ENCODE measurements around the gene CDK14. TPM values are rescaled to one million over a fixed set of nuclear protein-coding genes. Genes with fewer than 3 reads are reported as not detected.

Gene CDK14
- total RNA-seq, 4 donors from 2014 or later: 1.1 to 12.7 (median 5.8) TPM

- no peak overlapping the region for H3K4me3 ChIP-seq (ENCODE audit: low read depth, poor library complexity, severe bottlenecking)
- no peak for DNase-seq (ENCODE audit: low spot score in 2 of 2)
- TF ChIP-seq POLR2A (IDR thresholded peaks at IDR 0.05) (no peak), CTCF (IDR thresholded peaks at IDR 0.05) (no peak)
- 43 to 67% methylated on average over 1 of the region's 1 CpG for WGBS, 2 donors
- intact Hi-C loops (cut with DNase I; ENCODE audit: low total_unique reads): no loop called here
Observed at GRCh38 chr7:91045606-91046005, 449.5 kb downstream of the CDK14 start.

- DNase-seq (ENCODE audit: low spot score in 2 of 2): no peak
- no peak overlapping the region for H3K4me3 ChIP-seq (ENCODE audit: low read depth, poor library complexity, severe bottlenecking)
- TF ChIP-seq CTCF (IDR thresholded peaks at IDR 0.05): no peak
- no peak for TF ChIP-seq POLR2A (IDR thresholded peaks at IDR 0.05)
- intact Hi-C loops (cut with DNase I; ENCODE audit: low total_unique reads): no loop called here
- WGBS, 2 donors: 47 to 56% methylated on average over 2 of the region's 2 CpGs
Observed at GRCh38 chr7:91046322-91047089, 450.4 kb downstream of the CDK14 start.

- TF ChIP-seq POLR2A (IDR thresholded peaks at IDR 0.05) (no peak), CTCF (IDR thresholded peaks at IDR 0.05) (no peak)
- no peak for DNase-seq (ENCODE audit: low spot score in 2 of 2)
- H3K4me3 ChIP-seq (ENCODE audit: low read depth, poor library complexity, severe bottlenecking): no peak overlapping the region
- intact Hi-C loops (cut with DNase I; ENCODE audit: low total_unique reads): no loop called here
- WGBS, 2 donors: 83 to 93% methylated on average over 2 of the region's 2 CpGs
Observed at GRCh38 chr7:91047636-91048035, 451.5 kb downstream of the CDK14 start.

- TF ChIP-seq CTCF (IDR thresholded peaks at IDR 0.05) (no peak), POLR2A (IDR thresholded peaks at IDR 0.05) (no peak)
- DNase-seq (ENCODE audit: low spot score in 2 of 2): no peak
- intact Hi-C loops (cut with DNase I; ENCODE audit: low total_unique reads): no loop called here
- WGBS, 2 donors: 71 to 79% methylated on average over 2 of the region's 2 CpGs
- no peak overlapping the region for H3K4me3 ChIP-seq (ENCODE audit: low read depth, poor library complexity, severe bottlenecking)
Observed at GRCh38 chr7:91050677-91051076, 454.6 kb downstream of the CDK14 start.

GRCh38 chr7:91051966-91052365 lies 455.8 kb downstream of the CDK14 start:
- WGBS, 2 donors: 82 to 88% methylated on average over 3 of the region's 3 CpGs
- DNase-seq (ENCODE audit: low spot score in 2 of 2): no peak
- no peak overlapping the region for H3K4me3 ChIP-seq (ENCODE audit: low read depth, poor library complexity, severe bottlenecking)
- TF ChIP-seq POLR2A (IDR thresholded peaks at IDR 0.05) (no peak), CTCF (IDR thresholded peaks at IDR 0.05) (no peak)
- intact Hi-C loops (cut with DNase I; ENCODE audit: low total_unique reads): no loop called here

GRCh38 chr7:91054374-91054773 lies 458.3 kb downstream of the CDK14 start:
- TF ChIP-seq CTCF (IDR thresholded peaks at IDR 0.05): no peak
- no peak for TF ChIP-seq POLR2A (IDR thresholded peaks at IDR 0.05)
- intact Hi-C loops (cut with DNase I; ENCODE audit: low total_unique reads): no loop called here
- no peak for DNase-seq (ENCODE audit: low spot score in 2 of 2)
- no peak overlapping the region for H3K4me3 ChIP-seq (ENCODE audit: low read depth, poor library complexity, severe bottlenecking)
- WGBS, 2 donors: 73 to 80% methylated on average over 2 of the region's 2 CpGs
